HG03378 (cell line): Measurements from ENCODE around the gene NTSR1.

Experiments
- ATAC-seq: cut with Tn5 transposase; IDR thresholded peaks from one replicate; pipeline ENCODE4 v1.9.1; 2021; ENCODE audit warnings: mild to moderate bottlenecking, moderate library complexity; ENCODE audit not compliant: unreplicated experiment

The NTSR1 gene

DNA sequence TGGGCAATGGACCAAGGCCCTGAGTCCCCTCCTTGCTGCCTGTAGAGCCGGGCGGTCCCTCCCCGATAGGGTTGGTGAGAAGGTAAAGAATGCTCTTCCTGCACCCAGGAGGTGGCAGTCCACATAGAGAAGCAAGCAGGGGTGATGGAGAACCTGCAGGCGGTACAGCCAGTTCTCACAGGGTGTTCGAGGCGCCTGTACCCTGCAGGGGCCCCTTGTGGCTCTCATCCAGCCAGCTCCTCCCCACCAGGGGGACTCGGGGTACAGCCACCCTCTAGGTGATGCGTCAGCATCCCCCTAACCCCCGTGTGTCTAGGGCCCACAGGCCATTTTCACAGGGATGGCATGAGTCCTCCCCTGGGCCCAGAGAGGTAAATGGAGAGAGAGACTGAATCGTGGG, 103.1 kb downstream of the NTSR1 start:
- no peak for ATAC-seq
